Loucy (cell line): ENCODE data around the gene BPIFA1.

Experiments
- EZH2phosphoT487 ChIP-seq: fragments of 200-600 bp; IDR thresholded peaks from 2 replicates; pipeline ENCODE4 v1.6.1; 2018; ENCODE audit warnings: antibody characterized with exemption, mild to moderate bottlenecking, moderate library complexity, borderline replicate concordance
- TF ChIP-seq, protein P1 (sequence below): fragments of 200-600 bp; sonication (generic); conservative IDR thresholded peaks from 2 replicates; pipeline ENCODE4 v1.5.1; 2014; ENCODE audit warnings: mild to moderate bottlenecking, antibody characterized with exemption, low read length

- TF ChIP-seq, protein P1, sequence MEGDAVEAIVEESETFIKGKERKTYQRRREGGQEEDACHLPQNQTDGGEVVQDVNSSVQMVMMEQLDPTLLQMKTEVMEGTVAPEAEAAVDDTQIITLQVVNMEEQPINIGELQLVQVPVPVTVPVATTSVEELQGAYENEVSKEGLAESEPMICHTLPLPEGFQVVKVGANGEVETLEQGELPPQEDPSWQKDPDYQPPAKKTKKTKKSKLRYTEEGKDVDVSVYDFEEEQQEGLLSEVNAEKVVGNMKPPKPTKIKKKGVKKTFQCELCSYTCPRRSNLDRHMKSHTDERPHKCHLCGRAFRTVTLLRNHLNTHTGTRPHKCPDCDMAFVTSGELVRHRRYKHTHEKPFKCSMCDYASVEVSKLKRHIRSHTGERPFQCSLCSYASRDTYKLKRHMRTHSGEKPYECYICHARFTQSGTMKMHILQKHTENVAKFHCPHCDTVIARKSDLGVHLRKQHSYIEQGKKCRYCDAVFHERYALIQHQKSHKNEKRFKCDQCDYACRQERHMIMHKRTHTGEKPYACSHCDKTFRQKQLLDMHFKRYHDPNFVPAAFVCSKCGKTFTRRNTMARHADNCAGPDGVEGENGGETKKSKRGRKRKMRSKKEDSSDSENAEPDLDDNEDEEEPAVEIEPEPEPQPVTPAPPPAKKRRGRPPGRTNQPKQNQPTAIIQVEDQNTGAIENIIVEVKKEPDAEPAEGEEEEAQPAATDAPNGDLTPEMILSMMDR = no peak
- TF ChIP-seq EZH2phosphoT487 = no peak
Observed at GRCh38 chr20:33278700-33279099, 42.9 kb downstream of the BPIFA1 start.
